Spinal cord (tissue), 10 donors: ENCODE results near the gene SOSTDC1. TPM values are rescaled to one million over a fixed set of nuclear protein-coding genes. Genes with fewer than 3 reads are reported as not detected.
"Not testable (repeated sequence)": the region's sequence is repeated elsewhere in the genome, so short reads cannot be mapped to it uniquely, and the experiment has no call there.

Experiments
- DNase-seq, 6 donors: peaks; one replicate each; pipeline versions ENCODE4 v3.0.0 to v3.0.0-alpha.2; 2013 to 2015; ENCODE audit warnings: low spot score in 6 of 6, low read depth in 4 of 6
- H3K27ac ChIP-seq: one replicate; pipeline ENCODE4 v1.5.1; 2013; ENCODE audit warnings: low read depth, low read length, control low read depth
- H3K27me3 ChIP-seq: one replicate; pipeline ENCODE4 v1.6.1; 2013; ENCODE audit warnings: low read length; ENCODE audit not compliant: control insufficient read depth, insufficient read depth
- H3K36me3 ChIP-seq: one replicate; pipeline ENCODE4 v1.6.1; 2013; ENCODE audit warnings: low read length; ENCODE audit not compliant: control insufficient read depth, insufficient read depth
- H3K4me1 ChIP-seq: one replicate; pipeline ENCODE4 v1.6.1; 2013; ENCODE audit warnings: low read length; ENCODE audit not compliant: control insufficient read depth, insufficient read depth
- H3K4me3 ChIP-seq: one replicate; pipeline ENCODE4 v1.5.1; 2013; ENCODE audit warnings: low read depth, low read length, control low read depth
- H3K9me3 ChIP-seq: one replicate; pipeline ENCODE4 v1.6.1; 2013; ENCODE audit warnings: low read length; ENCODE audit not compliant: control insufficient read depth, insufficient read depth
- WGBS: methylation state at CpG from one replicate; pipeline ENCODE4 v1.1.5; 2013; ENCODE audit warnings: missing lambda C conversion rate; ENCODE audit not compliant: insufficient coverage; 5-methylcytosine and 5-hydroxymethylcytosine counted together
- polyA plus RNA-seq, 2 donors: library from polyadenylated mRNA; unstranded; fragments of 120-200 nt; gene quantifications; one replicate each; pipeline ENCODE4 v1.2.1, GENCODE V29; 2013; ENCODE audit not compliant: insufficient read length in 2 of 2
- total RNA-seq, 2 donors: library from RNA; depleted of rRNA in 1 of 2; stranded (reverse); fragments of 120-200 nt in 1 of 2; fragments of >200 nt in 1 of 2; gene quantifications; one replicate each; pipeline versions ENCODE4 v1.2.3 to v1.2.4, GENCODE V29; 2013 to 2014
- donor health status: healthy.

Gene SOSTDC1
- total and polyA plus RNA-seq, 4 donors: 7.7 to 48.7 (median 17.1) TPM

DNA sequence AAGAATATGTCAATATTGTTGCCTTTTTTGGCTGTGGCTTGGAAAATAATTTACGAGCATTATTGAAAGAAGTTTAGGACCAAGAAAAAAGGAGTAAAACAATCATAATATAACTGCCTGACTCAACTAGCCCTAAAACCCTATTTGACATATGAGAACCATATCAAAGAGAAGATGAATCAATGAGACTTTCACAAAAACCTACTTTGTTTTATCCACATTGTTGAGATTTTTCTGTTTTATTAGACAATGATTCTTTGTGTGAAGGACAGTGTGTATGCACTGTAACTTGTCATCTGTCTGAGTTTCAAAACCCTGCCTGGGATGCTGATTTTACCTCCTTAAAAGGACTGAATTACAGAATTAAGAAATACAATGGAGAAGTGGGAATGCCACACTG, 19.0 kb downstream of the SOSTDC1 start:
- no peak for DNase-seq
- H3K9me3 ChIP-seq: no peaks in the 10 kb centered on the region
- H3K27ac ChIP-seq: no peak overlapping the region
- no peak overlapping the region for H3K4me3 ChIP-seq
- H3K36me3 ChIP-seq: no peaks in the 10 kb centered on the region
- no peaks in the 10 kb centered on the region for H3K4me1 ChIP-seq
- no CpG with 5 or more reads among the region's 1 CpG for WGBS
- no peaks in the 10 kb centered on the region for H3K27me3 ChIP-seq

GRCh38 chr7:16443871-16444270, 21.7 kb downstream of the SOSTDC1 start:
- not testable (repeated sequence) for H3K4me1 ChIP-seq, H3K4me3 ChIP-seq, DNase-seq, H3K9me3 ChIP-seq, H3K27me3 ChIP-seq, H3K27ac ChIP-seq, H3K36me3 ChIP-seq
- no CpG with 5 or more reads among the region's 2 CpGs for WGBS

DNA sequence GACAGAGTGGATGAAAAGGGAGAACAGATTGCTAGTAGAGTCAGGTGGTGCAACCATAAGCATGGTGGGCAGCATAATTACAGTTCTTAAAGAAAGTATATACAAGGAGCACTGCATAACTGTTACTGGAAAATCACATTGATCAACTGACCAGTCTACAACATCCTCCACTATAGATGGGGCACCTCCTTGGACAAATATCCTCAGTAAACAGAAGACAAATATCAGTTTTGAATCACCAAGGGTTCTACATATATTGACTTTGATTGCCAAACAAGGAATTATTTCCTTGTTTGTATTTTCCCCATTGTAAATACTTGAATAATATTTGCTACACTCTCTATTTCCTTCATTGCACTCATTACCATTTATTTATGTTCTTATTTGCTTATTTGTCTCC, 26.6 kb downstream of the SOSTDC1 start:
- Histone ChIP-seq H3K4me3 (no peak overlapping the region), H3K9me3 (no peaks in the 10 kb centered on the region), H3K36me3 (no peaks in the 10 kb centered on the region), H3K4me1 (no peaks in the 10 kb centered on the region), H3K27ac (no peak overlapping the region), H3K27me3 (no peaks in the 10 kb centered on the region)
- no peak for DNase-seq

- WGBS: no CpG with 5 or more reads among the region's 2 CpGs
- no peak overlapping the region for H3K27ac ChIP-seq
- no peak overlapping the region for H3K4me3 ChIP-seq
- H3K27me3 ChIP-seq: no peaks in the 10 kb centered on the region
- H3K36me3 ChIP-seq: no peaks in the 10 kb centered on the region
- DNase-seq: no peak
- no peaks in the 10 kb centered on the region for H3K4me1 ChIP-seq
- H3K9me3 ChIP-seq: no peaks in the 10 kb centered on the region
These were observed 29.2 kb downstream of the SOSTDC1 start for GRCh38 chr7:16436306-16436705.

GRCh38 chr7:16433568-16434122, 31.9 kb downstream of the SOSTDC1 start:
- no peak for DNase-seq
- Histone ChIP-seq H3K27ac (no peak overlapping the region), H3K4me3 (no peak overlapping the region), H3K36me3 (no peaks in the 10 kb centered on the region), H3K9me3 (no peaks in the 10 kb centered on the region), H3K4me1 (no peaks in the 10 kb centered on the region), H3K27me3 (no peaks in the 10 kb centered on the region)
- WGBS: no CpG with 5 or more reads among the region's 2 CpGs

DNA sequence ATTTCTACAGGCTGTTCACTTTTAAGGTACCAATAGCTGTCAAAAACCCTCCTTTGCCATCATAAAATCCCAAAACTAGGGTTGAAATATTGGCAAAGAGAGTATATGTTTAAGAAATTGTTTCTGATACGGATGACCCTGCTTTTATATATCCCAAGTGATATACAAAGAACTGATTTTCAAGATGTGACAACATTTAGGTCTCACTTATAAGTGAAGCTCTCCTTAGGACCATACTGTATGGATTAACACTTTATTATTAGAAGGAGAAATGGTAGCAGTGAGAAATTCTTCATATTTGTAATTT, 33.2 kb downstream of the SOSTDC1 start:
- no peaks in the 10 kb centered on the region for H3K4me1 ChIP-seq
- no peak for DNase-seq

GRCh38 chr7:16431646-16432424, 33.7 kb downstream of the SOSTDC1 start:
- WGBS: no CpG with 5 or more reads among the region's 2 CpGs
- H3K27me3 ChIP-seq: no peaks in the 10 kb centered on the region

More for the DNA sequence above, 33.2 kb downstream of the SOSTDC1 start:
- no peaks in the 10 kb centered on the region for H3K36me3 ChIP-seq
- WGBS: no CpG with 5 or more reads among the region's 1 CpG
- H3K4me3 ChIP-seq: no peak overlapping the region
- H3K27ac ChIP-seq: no peak overlapping the region
- H3K27me3 ChIP-seq: no peaks in the 10 kb centered on the region
- H3K9me3 ChIP-seq: no peaks in the 10 kb centered on the region

GRCh38 chr7:16430133-16430532, 35.4 kb downstream of the SOSTDC1 start:
- WGBS: 67% methylated on average over 2 of the region's 3 CpGs
- Histone ChIP-seq H3K9me3 (no peaks in the 10 kb centered on the region), H3K4me3 (no peak overlapping the region), H3K27ac (no peak overlapping the region), H3K36me3 (no peaks in the 10 kb centered on the region), H3K27me3 (no peaks in the 10 kb centered on the region), H3K4me1 (no peaks in the 10 kb centered on the region)
- DNase-seq: no peak

More at GRCh38 chr7:16431646-16432424, 33.7 kb downstream of the SOSTDC1 start:
- H3K27ac ChIP-seq: no peak overlapping the region
- no peaks in the 10 kb centered on the region for H3K4me1 ChIP-seq
- no peak overlapping the region for H3K4me3 ChIP-seq
- DNase-seq: peak in 1 of 6 donors; percentile 27
- no peaks in the 10 kb centered on the region for H3K9me3 ChIP-seq
- H3K36me3 ChIP-seq: no peaks in the 10 kb centered on the region

- DNase-seq: no peak
- H3K4me3 ChIP-seq: no peak overlapping the region
- no CpG with 5 or more reads among the region's 2 CpGs for WGBS
- H3K27me3 ChIP-seq: no peaks in the 10 kb centered on the region
- no peak overlapping the region for H3K27ac ChIP-seq
- no peaks in the 10 kb centered on the region for H3K4me1 ChIP-seq
- no peaks in the 10 kb centered on the region for H3K9me3 ChIP-seq
- H3K36me3 ChIP-seq: no peaks in the 10 kb centered on the region
These were observed 36.9 kb downstream of the SOSTDC1 start for GRCh38 chr7:16428672-16429071.

DNA sequence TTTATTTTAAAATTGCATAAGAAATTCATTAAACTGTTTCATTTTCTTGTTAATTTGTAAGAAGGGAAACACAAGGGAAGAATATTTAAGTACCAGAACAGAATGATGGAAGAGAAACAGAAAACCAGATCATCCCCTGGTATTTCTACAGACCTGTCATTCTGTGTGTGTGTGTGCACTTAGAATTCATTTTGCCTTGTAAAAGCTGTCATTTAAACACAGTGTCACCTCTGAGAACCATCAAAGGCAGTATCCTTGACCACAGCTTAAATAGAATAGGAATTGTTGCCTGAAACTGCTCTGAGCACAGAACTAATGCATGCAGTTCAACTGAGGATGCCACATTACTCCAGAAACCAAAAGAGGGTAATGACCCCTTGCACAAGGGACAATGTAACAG, 37.4 kb downstream of the SOSTDC1 start:
- Histone ChIP-seq H3K9me3 (no peaks in the 10 kb centered on the region), H3K36me3 (no peaks in the 10 kb centered on the region), H3K27me3 (no peaks in the 10 kb centered on the region), H3K4me1 (no peaks in the 10 kb centered on the region), H3K4me3 (no peak overlapping the region), H3K27ac (no peak overlapping the region)
- DNase-seq: no peak
